ENCODE data around the gene TF. TPM values are rescaled to one million over a fixed set of nuclear protein-coding genes. Genes with fewer than 3 reads are reported as not detected.
"Not testable (repeated sequence)": the region's sequence is repeated elsewhere in the genome, so short reads cannot be mapped to it uniquely, and the experiment has no call there.

The TF gene
- total RNA-seq, 1 experiment from 2014 or later: not detected

GRCh38 chr3:133763797-133764683 is 17.8 kb downstream of the TF start:
- no peak for DNase-seq (ENCODE audit: low spot score)

- no peak for DNase-seq (ENCODE audit: low spot score)
These were observed 19.1 kb downstream of the TF start for GRCh38 chr3:133765256-133765655.

- DNase-seq (ENCODE audit: low spot score): no peak
These were observed 21.4 kb downstream of the TF start for GRCh38 chr3:133767607-133768006.

- DNase-seq (ENCODE audit: low spot score): no peak
These were observed 23.3 kb downstream of the TF start for GRCh38 chr3:133769536-133769935.

GRCh38 chr3:133773732-133774131 is 27.5 kb downstream of the TF start:
- no peak for DNase-seq (ENCODE audit: low spot score)

GRCh38 chr3:133775309-133775708 is 29.1 kb downstream of the TF start:
- no peak for DNase-seq (ENCODE audit: low spot score)

GRCh38 chr3:133775835-133776234 is 29.6 kb downstream of the TF start:
- no peak for DNase-seq (ENCODE audit: low spot score)

- no peak for DNase-seq (ENCODE audit: low spot score)
These were observed 30.7 kb downstream of the TF start for GRCh38 chr3:133776794-133777438.

- no peak for DNase-seq (ENCODE audit: low spot score)
These were observed 31.8 kb downstream of the TF start for GRCh38 chr3:133777807-133778568.

- no peak for DNase-seq (ENCODE audit: low spot score)
These were observed 33.5 kb downstream of the TF start for GRCh38 chr3:133779626-133780203.

GRCh38 chr3:133780756-133781155 is 34.6 kb downstream of the TF start:
- DNase-seq (ENCODE audit: low spot score): not testable (repeated sequence)

GRCh38 chr3:133781570-133781969 is 35.4 kb downstream of the TF start:
- no peak for DNase-seq (ENCODE audit: low spot score)

- DNase-seq (ENCODE audit: low spot score): no peak
These were observed 36.3 kb downstream of the TF start for GRCh38 chr3:133782454-133782853.

- no peak for DNase-seq (ENCODE audit: low spot score)
These were observed 37.6 kb downstream of the TF start for GRCh38 chr3:133783762-133784161.

GRCh38 chr3:133788024-133788423 is 41.8 kb downstream of the TF start:
- no peak for DNase-seq (ENCODE audit: low spot score)

GRCh38 chr3:133792171-133792763 is 46.1 kb downstream of the TF start:
- no peak for DNase-seq (ENCODE audit: low spot score)

- no peak for DNase-seq (ENCODE audit: low spot score)
These were observed 51.4 kb downstream of the TF start for GRCh38 chr3:133797396-133798105.

GRCh38 chr3:133799794-133800585 is 53.8 kb downstream of the TF start:
- DNase-seq (ENCODE audit: low spot score): no peak

- no peak for DNase-seq (ENCODE audit: low spot score)
These were observed 57.3 kb downstream of the TF start for GRCh38 chr3:133803469-133803868.

- no peak for DNase-seq (ENCODE audit: low spot score)
These were observed 58.7 kb downstream of the TF start for GRCh38 chr3:133804896-133805295.

Data from H4 (cell line).